HG03039 (cell line): ENCODE measurements around the gene B3GAT1.
"Not testable (repeated sequence)": the region's sequence is repeated elsewhere in the genome, so short reads cannot be mapped to it uniquely, and the experiment has no call there.

Source experiments
- ATAC-seq: cut with Tn5 transposase; IDR thresholded peaks from one replicate; pipeline ENCODE4 v1.9.1; 2021; ENCODE audit warnings: mild to moderate bottlenecking, moderate library complexity; ENCODE audit not compliant: unreplicated experiment

The B3GAT1 gene, protein sequence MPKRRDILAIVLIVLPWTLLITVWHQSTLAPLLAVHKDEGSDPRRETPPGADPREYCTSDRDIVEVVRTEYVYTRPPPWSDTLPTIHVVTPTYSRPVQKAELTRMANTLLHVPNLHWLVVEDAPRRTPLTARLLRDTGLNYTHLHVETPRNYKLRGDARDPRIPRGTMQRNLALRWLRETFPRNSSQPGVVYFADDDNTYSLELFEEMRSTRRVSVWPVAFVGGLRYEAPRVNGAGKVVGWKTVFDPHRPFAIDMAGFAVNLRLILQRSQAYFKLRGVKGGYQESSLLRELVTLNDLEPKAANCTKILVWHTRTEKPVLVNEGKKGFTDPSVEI

DNA sequence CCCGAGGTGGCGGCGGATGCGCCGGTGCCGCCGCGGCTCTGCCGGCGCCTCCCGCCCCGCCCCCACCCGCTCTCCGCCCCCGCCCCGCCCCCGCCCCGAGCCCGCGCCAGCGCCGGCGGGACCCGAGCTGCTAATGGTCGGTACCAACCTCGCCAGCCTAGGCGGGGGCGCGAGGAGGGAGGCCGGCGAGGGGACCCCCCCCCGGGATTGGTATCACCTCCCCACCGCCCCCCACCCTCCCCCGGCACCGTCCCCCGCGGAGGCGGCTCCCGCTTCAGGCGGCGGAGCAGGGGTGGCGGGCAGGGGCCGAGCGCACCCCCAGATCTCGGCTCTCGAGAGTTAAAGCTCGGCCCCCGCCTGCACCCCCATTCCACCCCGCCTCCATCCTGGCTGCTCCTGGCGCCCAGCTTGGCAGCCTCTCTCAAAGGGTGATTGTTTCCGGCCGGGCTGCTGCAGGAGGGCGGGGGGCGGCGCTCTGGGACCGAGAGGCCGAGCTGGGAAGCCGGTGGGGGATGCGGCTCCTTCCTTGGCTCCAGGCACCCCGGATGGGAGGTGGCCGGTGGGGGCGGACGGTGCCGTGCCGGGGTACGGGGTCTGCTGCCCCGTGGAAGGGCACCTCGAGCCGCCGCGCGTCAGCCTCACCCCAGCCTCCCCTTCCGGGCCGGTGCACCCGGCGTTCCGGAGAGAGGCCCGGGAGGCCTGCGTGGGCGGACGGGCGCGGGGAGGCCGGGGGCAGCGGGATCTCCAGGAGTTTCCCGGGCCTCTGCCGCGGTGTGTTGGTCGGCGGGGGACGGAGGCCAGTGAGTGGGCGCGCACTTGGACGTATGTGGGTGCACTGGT is at the start of gene B3GAT1:
Gene B3GAT1 (minus strand): TSS at position 40 of the 840 bp plus-strand sequence. CDS start 24,583 bp downstream, outside the sequence.
- no peak for ATAC-seq

DNA sequence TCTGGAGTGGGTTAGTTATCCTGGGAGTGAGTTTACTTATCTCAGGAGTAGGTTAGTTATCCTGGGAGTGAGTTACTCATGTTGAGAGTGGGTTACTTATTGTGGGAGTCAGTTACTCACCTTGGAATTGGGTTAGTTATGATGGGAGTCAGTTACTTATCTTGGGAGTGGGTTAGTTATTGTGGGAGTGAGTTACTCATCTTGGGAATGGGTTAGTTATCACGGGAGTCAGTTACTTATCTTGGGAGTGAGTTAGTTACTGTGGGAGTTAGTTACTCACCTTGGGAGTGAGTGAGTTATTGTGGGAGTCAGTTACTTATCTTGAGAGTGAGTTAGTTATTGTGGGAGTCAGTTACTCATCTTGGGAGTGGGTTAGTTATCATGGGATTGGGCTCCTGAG is 49.6 kb upstream of the B3GAT1 start:
- no peak for ATAC-seq

DNA sequence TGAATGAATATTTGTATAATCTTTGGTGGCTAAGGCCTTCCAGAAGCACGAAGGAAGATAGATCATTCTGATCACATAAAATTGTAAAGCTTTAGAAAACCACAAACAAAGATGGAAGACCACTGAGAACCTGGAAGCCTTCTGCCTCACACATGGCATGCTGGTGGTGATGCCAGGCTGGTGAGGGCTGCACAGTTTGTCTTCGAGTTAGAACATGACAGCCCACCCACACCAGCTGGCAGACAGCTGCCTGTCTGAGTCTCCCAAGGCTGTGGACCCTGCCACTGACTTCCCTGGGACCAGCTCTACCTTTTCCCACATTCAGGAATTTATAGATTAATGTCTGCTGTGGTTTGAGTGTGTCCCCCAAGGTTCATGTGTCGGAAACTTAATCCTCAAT is 48.8 kb upstream of the B3GAT1 start:
- ATAC-seq, result no peak

DNA sequence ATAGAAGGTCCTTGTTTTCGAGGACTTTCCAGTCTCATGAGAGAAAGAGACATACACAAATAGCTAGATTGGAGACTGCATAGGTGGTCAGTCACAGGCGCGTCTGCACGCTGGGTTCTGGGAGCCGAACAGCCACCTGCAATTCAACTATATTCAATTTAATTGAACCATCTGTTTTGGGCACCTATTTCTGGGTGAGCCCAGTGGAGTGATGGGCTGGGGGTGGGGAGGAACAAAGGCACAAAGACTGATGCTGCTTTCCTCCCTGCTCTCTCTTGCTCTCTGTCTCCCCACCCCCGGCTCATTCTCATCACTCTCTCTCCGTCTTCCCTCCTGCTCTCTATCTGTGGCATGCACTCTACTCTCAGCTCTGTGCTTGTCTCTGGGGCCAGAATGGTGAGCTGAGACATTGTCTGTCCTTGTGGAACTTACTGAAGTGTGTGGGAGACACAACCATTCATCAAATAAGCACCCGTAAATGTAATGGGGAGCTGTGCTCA is 48.1 kb upstream of the B3GAT1 start:
- no peak for ATAC-seq

DNA sequence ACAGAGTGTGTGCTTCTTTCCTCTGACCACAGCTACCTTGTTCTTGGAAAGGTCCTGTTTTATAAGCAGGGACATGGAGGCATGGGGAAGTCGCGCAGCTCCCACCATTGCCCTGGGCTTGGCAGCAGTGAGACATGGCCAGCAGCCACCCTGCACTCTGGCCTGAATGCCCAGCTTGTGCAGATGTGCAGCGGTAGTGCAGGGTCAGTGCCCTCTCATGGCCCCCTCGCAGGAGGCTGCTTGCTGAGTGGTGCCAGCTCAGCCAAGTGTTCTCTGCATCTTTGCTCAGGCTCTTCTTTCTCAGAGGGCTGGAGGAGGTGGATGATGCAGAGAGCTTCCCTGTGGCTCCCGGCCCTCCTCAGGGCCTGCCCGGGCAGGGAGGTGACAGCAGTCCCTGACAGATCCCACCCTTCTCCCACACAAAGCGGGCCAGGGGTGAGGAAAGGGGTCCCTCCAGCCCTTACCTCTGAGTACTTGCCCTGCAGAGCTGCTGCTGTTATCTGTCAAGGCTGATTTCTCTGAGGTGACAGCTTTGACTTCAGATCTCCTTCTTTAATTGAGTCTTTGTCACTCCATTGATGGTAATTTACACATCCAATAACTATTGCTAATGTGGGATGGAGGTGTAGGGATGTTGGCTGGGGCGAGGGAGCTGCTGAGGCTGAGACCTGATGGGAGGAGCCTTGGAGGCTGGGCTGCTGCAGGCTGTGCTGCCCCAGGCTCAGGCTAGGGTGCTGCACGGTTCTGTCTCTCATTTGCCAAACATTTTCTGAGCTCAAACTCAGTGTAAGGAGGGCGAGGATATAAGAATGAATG is 47.4 kb upstream of the B3GAT1 start:
- ATAC-seq, result no peak

DNA sequence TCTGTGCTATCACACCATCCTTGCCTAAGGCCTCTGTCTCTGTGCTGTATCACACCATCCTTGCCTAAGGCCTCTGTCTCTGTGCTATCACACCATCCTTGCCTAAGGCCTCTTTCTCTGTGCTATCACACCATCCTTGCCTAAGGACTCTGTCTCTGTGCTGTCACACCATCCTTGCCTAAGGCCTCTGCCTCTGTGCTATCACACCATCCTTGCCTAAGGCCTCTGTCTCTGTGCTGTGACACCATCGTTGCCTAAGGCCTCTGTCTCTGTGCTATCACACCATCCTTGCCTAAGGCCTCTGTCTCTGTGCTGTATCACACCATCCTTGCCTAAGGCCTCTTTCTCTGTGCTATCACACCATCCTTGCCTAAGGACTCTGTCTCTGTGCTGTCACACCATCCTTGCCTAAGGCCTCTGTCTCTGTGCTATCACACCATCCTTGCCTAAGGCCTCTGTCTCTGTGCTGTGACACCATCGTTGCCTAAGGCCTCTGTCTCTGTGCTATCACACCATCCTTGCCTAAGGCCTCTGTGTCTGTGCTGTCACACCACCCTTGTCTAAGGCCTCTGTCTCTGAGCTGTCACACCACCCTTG is 45.5 kb upstream of the B3GAT1 start:
- not testable (repeated sequence) for ATAC-seq

DNA sequence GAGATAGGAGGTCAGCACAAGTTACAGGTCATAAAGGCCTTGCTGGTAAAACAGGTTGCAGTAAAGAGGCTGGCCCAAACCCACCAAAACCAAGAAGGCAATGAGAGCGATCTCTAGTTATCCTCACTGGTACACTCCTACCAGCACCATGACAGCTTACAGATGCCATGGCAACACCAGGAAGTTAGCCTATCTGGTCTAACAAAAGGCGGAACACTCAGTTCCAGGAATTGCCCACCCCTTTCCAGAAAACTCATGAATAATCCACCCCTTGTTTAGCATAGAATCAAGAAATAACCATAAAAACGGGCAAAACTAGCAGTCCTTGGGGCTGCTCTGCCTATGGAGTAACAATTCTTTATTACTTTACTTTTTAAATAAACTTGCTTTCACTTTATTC is 43.5 kb upstream of the B3GAT1 start:
- ATAC-seq, result no peak

DNA sequence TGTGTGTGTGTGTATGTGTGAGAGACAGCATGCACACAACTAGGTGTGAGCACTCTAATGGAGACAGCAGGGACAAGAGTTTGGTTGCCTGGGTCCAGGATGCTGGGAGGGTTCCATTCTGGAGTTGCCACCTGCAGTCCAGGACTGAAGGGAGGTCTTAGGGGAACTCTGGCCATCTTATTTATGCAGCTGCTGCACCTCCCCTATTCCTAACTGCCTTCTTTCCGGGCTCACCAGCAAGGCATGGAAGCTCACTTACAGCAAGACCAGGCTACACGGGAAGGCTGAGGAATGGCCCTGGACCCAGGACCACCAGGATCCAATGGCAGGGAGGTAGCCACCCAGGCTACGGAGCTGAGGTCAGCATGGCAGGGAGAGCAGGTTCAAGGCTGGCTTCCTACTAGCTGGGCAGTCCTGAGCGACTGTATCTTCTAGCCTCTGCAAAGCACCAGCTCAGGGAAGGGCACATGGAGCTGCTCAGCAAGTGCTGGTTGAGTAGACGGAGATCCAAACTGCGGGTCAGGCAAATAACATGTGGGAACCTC is 42.2 kb upstream of the B3GAT1 start:
- no peak for ATAC-seq

DNA sequence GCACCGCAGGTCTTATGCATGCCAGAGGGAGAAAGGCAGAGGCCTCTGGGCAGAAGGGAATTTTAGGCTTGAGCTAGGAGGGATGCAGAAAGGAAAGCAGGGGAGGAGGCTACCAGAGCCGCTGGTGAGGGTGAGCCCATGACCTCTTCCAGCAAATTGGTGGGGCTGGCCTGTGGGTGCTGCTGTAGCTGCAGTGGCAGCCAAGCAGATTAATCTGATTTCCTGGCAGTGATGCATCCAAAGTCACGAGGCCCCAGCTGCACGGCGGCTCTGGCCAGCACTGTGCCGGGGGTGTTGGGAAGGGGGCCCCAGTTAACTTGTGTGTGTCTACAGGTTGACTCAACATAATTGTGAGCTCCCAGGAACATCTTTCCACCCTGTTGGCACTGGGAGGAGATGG is 41.4 kb upstream of the B3GAT1 start:
- ATAC-seq, result no peak

DNA sequence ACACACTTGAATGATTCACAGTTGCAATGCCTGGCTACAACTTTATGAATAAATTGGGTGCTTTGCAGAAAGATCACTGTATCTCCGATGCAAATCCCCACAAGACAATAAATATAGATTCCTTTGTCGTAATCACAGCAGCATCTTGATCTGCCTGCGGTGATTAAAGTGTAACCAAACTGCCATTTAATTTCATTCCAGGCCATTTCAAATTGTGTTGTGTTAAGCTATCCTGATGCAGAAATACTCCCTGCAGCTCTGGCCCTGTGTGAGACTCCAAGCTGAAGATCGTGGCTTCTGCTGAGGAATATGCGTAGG is 40.8 kb upstream of the B3GAT1 start:
- ATAC-seq, result no peak

DNA sequence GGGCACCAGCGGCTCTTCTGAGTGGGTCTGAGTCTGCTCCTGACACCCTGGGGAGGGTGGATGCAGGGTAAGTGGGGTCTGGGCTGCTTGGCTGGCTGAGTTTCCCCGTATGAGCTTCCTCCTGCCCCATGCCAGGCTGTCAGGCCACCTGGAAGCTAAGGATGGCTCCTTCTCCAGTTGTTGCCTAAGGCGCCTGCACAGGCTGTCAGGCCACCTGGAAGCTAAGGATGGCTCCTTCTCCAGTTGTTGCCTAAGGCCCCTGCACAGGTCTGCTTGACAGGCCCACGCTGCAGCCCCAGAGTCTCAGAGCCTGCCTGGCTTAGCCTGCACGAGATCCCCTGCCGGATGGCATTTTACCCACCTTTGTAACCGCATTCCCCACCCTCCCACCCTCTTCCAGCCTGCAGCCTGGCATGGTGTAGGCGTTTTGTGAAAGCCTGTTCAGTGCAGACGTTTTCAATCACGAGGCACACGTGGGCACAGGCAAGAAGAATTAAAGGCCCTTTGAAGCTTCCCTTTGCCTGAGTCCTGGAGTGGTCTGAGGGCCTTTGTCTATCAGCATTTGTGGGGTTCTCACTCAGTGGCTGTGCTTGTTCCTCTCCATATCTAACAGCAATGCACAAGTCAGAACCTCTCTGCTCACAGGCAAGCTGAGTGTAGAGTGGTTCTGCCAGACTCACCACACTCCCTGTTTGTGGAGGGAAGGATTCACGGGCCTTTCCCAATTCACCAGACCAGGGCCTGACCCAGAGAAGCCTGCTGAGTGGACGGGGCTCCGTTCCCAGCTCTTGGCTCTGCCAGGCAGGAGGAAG is 40.2 kb upstream of the B3GAT1 start:
- ATAC-seq, result no peak

DNA sequence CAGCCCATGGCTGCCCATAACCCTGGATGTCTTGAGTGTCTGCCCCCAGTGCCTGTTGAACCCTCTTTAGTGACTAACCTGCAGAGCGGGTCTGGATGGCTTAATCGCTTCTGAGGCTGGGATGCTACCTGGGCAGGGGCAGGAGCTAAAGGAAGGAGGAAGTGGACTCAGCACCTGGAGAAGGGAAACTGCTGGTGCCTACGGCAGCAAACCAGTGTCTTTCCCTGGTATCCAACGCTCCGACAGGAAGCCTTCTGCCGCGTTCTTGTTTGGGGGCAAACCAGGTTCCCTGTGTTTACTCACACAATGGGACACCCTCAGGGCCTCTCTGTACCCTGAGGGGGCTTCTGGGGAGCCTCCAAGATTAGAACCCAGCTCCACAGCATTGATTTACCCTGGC is 38.1 kb upstream of the B3GAT1 start:
- no peak for ATAC-seq

DNA sequence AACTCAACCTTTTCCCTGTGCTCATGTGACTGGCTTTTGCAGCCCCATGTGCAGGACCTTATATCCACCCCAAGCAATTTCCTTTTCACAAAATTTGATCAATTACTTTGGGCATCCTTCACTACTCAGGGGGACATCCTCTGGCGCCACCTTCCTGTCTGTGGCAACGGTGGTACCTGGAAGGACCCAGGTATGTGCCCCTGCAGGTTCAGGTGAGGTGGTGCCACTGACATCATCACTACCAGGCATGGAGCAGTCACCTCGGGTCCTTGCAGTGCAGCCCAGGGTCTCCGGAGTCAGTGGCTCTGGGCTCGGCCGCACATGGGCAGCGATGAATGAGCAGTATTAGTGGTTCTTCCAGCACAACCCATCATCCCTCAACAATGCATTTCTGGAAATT is 37.7 kb upstream of the B3GAT1 start:
- ATAC-seq, result no peak

DNA sequence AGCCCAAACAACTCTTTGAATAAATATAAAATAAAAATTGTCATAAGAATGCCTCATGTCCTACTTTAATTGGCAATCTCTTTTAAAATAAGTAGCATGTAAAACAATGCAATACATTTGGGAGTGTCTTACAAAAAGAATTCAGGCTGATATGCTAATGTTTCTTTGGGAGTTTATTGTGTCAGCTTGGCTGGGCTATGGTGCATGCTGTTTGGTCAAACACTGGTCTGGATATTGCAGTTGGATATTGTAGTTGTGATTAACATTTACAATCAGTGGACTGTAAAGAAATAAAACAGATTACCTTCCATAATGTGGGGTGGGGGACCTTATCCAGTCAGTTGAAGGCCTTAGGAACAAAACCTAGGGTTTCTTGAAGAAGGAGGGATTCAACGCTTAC is 37.0 kb upstream of the B3GAT1 start:
- no peak for ATAC-seq

DNA sequence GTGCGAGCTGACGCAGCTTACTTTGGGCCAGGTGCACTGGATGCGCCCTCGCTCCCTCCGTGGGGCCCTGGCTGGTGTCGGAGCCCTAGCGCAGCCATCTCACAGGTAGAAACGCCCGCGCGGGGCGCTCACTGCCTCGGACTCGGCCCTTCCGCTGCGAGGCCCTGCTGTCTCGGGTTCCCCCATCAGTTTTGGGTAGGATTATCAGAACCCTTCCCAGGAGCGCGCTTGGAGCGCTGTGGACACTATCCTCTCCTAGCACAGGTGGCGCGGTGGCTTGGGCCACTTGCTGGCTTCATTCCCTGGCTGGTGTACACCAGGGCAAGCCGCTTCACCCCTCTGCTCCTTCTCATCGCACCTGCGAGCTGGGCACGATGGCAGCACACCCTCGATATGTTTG is 35.7 kb upstream of the B3GAT1 start:
- ATAC-seq, result no peak

DNA sequence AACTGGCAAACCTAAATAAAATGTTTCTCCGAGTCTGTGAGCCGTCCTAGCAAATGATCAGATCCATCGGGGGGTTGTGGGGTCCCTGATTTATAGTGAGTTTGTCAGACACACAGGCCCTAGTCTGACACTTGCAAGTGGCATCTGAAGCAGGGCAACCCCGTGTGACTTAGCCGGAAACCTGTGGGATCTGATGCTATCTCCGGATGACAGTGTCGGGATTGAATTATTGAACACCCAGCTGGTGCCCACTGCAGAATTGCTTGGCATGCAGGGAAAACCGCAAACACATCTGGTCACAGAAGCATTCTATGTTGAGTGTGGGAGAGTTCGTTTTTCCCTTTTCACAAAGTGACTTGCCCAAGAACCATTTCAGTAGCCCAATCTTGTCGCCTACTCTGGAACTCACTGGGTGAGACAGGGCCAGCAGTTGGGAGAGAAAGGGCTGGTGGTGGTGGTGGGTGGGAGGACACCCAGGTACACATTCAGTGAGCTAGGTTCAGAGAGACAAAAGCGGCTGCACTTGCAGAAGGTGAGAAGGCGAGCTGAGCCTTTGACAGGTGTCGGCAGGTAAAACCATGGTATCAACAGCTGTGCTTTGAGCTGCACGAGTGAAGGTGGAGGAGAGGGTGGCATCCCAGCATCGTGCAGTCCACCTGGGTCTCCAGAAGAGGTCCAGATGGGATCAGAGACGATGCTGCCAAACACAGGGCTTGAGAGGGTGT is 33.7 kb upstream of the B3GAT1 start:
- no peak for ATAC-seq

DNA sequence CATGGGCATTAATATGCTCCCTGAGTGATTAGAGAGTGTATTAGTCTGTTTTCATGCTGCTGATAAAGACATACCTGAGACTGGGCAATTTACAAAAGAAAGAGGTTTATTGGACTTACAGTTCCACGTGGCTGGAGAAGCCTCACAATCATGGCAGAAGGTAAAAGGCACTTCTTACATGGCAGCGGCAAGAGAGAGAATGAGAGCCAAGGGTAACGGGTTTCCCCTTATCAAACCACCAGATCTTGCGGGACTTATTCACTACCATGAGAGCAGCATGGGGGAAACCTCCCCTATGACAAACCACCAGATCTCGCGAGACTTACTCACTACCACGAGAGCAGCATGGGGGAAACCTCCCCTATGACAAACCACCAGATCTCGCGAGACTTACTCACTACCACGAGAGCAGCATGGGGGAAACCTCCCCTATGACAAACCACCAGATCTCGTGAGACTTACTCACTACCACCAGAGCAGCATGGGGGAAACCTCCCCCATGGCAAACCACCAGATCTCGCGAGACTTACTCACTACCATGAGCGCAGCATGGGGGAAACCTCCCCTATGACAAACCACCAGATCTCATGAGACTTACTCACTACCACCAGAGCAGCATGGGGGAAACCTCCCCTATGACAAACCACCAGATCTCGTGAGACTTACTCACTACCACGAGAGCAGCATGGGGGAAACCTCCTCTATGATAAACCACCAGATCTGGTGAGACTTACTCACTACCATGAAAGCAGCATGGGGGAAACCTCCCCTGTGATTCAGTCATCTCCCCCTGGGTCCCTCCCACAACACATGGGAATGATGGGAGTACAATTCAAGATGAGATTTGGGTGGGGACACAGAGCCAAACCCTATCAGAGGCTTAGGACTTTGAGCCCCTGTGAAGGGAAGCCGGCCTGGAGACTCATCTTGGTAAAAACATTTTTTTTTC is 32.4 kb upstream of the B3GAT1 start:
- not testable (repeated sequence) for ATAC-seq

DNA sequence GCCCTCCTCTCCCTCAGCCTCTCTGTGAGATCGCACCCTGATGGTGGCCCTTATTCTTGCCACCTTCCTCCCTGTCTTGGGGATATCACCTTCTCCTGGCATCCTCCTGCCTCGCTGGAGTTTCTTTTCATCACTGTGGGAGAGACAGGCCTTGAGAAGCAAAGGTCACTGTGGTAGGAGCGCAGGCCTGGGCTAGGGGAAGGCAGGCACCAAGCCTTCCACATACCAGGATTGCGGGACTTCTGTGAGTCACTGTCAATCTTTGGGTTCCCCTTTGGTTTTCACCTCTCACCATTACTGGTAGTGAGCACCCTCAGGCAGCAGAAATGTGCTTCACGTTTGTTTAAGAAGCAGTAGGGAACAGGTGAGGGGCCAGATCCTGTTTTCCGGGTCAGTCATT is 31.2 kb upstream of the B3GAT1 start:
- no peak for ATAC-seq
